ENCODE measurements around the gene RNF38. TPM values are rescaled to one million over a fixed set of nuclear protein-coding genes. Genes with fewer than 3 reads are reported as not detected.

RNF38 gene
- total RNA-seq, 1 experiment from 2014 or later, result 10.8 TPM

DNA sequence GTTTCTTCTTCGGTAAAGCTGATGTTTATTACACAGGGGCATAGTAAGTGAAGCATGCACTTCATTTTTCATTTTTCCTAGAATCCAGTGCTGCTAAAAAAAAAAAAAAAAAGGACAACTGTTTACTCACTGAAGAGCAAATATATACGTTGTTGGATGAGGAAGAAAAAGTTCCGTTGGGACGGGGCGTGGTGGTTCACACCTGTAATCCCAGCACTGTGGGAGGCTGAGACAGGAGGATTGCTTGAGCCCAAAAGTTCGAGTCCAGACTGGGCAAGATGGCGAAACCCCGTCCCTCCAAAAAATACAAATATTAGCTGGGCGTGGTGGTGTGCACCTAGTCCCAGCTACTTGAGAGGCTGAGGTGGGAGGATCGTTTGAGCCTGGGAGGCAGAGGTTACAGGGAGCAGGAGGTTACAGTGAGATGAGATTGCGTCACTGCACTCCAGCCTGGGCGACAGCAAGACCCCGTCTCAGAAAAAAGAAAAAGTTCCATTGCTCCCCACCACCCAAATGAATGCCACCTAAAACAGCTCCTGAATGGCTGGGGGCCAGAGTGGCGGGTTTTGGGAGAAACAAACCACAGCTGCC is 81.8 kb downstream of the RNF38 start:
- BruUV-seq (replicated peaks), result TSS peak; percentile 48
- Mint-ChIP-seq H3K4me1 (ENCODE audit: low read depth, unreplicated experiment) (no peaks in the 10 kb centered on the region), H3K9me3 (ENCODE audit: low read depth, unreplicated experiment) (no peaks in the 10 kb centered on the region), H3K27me3 (ENCODE audit: unreplicated experiment) (no peaks in the 10 kb centered on the region), H3K36me3 (ENCODE audit: insufficient read depth, unreplicated experiment) (peaks cover 18% of the 10 kb centered on the region), H3K4me3 (ENCODE audit: low read depth, unreplicated experiment) (peak overlapping the region; percentile 66), H3K27ac (ENCODE audit: unreplicated experiment) (peak overlapping the region; percentile 83)
- CTCF ChIA-PET, result interaction anchor here (1.1 to 1.6 kb wide), 2 partner anchors 10 to 12 kb away, joined by 4 to 5 read pairs; no protein-coding TSS in a partner anchor
- TF ChIP-seq, protein P1, sequence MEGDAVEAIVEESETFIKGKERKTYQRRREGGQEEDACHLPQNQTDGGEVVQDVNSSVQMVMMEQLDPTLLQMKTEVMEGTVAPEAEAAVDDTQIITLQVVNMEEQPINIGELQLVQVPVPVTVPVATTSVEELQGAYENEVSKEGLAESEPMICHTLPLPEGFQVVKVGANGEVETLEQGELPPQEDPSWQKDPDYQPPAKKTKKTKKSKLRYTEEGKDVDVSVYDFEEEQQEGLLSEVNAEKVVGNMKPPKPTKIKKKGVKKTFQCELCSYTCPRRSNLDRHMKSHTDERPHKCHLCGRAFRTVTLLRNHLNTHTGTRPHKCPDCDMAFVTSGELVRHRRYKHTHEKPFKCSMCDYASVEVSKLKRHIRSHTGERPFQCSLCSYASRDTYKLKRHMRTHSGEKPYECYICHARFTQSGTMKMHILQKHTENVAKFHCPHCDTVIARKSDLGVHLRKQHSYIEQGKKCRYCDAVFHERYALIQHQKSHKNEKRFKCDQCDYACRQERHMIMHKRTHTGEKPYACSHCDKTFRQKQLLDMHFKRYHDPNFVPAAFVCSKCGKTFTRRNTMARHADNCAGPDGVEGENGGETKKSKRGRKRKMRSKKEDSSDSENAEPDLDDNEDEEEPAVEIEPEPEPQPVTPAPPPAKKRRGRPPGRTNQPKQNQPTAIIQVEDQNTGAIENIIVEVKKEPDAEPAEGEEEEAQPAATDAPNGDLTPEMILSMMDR (IDR thresholded peaks at IDR 0.05; ENCODE audit: unreplicated experiment), result no peak
- no peak for DNase-seq
- intact Hi-C loops (cut with micrococcal nuclease; ENCODE audit: unreplicated experiment), result loop anchor here (5.0 kb wide), 1 partner anchor 66 kb away; no protein-coding TSS in a partner anchor

DNA sequence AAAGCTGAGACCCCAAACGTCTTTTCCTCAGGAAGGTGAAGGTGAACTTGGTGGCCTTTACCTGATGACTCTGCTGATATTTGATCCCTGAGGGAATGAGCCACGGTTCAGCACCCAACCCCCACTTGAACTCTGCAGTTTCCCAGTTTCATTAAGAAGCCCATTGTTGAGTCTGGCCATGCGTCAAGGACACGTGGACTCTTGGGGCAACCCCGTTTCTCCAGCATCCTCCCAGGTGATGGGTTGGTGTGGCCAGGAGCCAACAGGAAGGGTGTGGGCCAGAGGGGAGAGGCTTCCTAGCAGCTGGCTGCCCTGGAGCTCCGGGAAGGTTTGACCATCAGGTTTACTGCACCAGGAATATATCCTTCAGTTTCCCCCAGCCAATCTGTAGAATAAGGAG is 82.3 kb downstream of the RNF38 start:
- Mint-ChIP-seq H3K4me1 (ENCODE audit: low read depth, unreplicated experiment) (no peaks in the 10 kb centered on the region), H3K27ac (ENCODE audit: unreplicated experiment) (peak overlapping the region; percentile 83), H3K36me3 (ENCODE audit: insufficient read depth, unreplicated experiment) (peaks cover 18% of the 10 kb centered on the region), H3K4me3 (ENCODE audit: low read depth, unreplicated experiment) (peak overlapping the region; percentile 66), H3K27me3 (ENCODE audit: unreplicated experiment) (no peaks in the 10 kb centered on the region), H3K9me3 (ENCODE audit: low read depth, unreplicated experiment) (no peaks in the 10 kb centered on the region)
- TF ChIP-seq, protein P1 (IDR thresholded peaks at IDR 0.05; ENCODE audit: unreplicated experiment), result no peak
- BruUV-seq (replicated peaks), result no TSS peak
- DNase-seq, result peak; percentile 85
- CTCF ChIA-PET, result interaction anchor here (1.6 kb wide), 1 partner anchor 11 kb away, joined by 4 read pairs; no protein-coding TSS in a partner anchor
- intact Hi-C loops (cut with micrococcal nuclease; ENCODE audit: unreplicated experiment), result loop anchor here (5.0 kb wide), 1 partner anchor 65 kb away; no protein-coding TSS in a partner anchor

DNA sequence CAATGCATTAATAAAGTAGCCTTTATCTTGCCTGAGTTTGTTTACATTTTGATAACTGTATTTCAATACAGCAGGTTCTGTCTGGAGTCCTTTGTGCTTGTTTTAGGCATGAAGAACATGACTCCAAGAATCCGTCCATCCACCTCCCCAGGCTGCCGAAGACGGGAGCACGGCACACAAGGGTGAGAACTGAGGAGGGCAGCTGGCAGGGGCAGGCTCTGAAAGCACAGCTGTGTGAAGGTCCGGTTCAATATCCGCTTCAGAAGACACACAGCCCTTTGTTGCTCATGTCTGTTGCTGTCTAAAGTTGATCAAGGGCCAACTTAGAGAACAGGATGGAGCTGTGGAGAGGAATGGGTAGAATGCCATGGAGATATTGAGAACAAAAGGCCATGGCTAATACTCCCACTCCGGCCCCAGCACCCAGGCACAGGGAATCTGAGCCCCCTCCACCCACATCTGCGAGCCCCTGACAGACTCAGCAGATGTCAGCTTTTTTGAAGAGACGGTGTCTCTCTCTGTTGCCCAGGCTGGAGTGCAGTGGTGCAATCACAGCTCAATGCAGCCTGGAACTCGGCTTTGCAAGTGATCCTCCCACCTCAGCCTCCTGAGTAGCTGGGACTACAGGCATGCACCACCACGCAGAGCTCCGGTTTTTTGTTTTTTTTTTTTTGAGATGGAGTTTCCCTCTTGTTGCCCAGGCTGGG is 83.3 kb downstream of the RNF38 start:
- BruUV-seq (replicated peaks), result no TSS peak
- Mint-ChIP-seq H3K4me3 (ENCODE audit: low read depth, unreplicated experiment) (no peak overlapping the region), H3K27ac (ENCODE audit: unreplicated experiment) (peak overlapping the region; percentile 44), H3K9me3 (ENCODE audit: low read depth, unreplicated experiment) (no peaks in the 10 kb centered on the region), H3K36me3 (ENCODE audit: insufficient read depth, unreplicated experiment) (peaks cover 18% of the 10 kb centered on the region), H3K4me1 (ENCODE audit: low read depth, unreplicated experiment) (no peaks in the 10 kb centered on the region), H3K27me3 (ENCODE audit: unreplicated experiment) (no peaks in the 10 kb centered on the region)
- CTCF ChIA-PET, result interaction anchor here (0.5 to 1.6 kb wide), 2 partner anchors 10 to 32 kb away, joined by 4 read pairs; no protein-coding TSS in a partner anchor
- DNase-seq, result peak; percentile 60
- TF ChIP-seq, protein P1 (IDR thresholded peaks at IDR 0.05; ENCODE audit: unreplicated experiment), result no peak
- intact Hi-C loops (cut with micrococcal nuclease; ENCODE audit: unreplicated experiment), result loop anchor here (5.0 kb wide), 1 partner anchor 64 kb away; no protein-coding TSS in a partner anchor

DNA sequence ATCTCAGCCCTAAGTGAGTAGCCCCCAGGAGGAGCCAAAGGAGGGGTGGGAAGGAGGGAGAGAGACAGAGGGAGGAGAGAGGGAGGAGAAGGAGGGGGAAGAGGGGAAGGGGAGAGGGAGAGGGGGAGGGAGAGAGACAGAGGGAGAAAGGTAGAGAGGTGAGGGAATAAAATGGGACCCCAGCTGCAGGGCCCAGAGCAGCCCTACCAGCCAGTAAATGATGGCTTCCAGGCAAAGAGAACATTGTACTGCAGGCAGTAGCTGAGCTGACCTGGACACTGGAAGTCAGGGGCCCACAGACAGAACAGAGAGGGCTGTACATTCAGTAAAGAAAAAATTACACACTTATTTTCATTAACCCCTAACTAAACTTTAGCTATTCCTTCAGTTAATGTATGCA is 84.0 kb downstream of the RNF38 start:
- H3K4me1 Mint-ChIP-seq (ENCODE audit: low read depth, unreplicated experiment), result no peaks in the 10 kb centered on the region
- DNase-seq, result no peak
- no peak overlapping the region for H3K27ac Mint-ChIP-seq (ENCODE audit: unreplicated experiment)
- intact Hi-C loops (cut with micrococcal nuclease; ENCODE audit: unreplicated experiment), result loop anchor here (5.0 kb wide), 1 partner anchor 64 kb away; no protein-coding TSS in a partner anchor
- no TSS peak for BruUV-seq (replicated peaks)
- CTCF ChIA-PET, result no interaction called here
- no peaks in the 10 kb centered on the region for H3K27me3 Mint-ChIP-seq (ENCODE audit: unreplicated experiment)
- H3K4me3 Mint-ChIP-seq (ENCODE audit: low read depth, unreplicated experiment), result no peak overlapping the region
- peaks cover 18% of the 10 kb centered on the region for H3K36me3 Mint-ChIP-seq (ENCODE audit: insufficient read depth, unreplicated experiment)
- TF ChIP-seq, protein P1 (IDR thresholded peaks at IDR 0.05; ENCODE audit: unreplicated experiment), result no peak
- H3K9me3 Mint-ChIP-seq (ENCODE audit: low read depth, unreplicated experiment), result no peaks in the 10 kb centered on the region

Data from Calu3 (cell line).